SK-N-MC (cell line): ENCODE measurements around the gene ARHGAP26.

Experiments
- EZH2 ChIP-seq: fragments of 200-600 bp; sonication (generic); IDR thresholded peaks from one replicate; pipeline ENCODE4 v1.6.1; 2017; ENCODE audit warnings: antibody characterized with exemption
- FOXP2 ChIP-seq: optimal IDR thresholded peaks from 2 replicates; pipeline ENCODE3; 2011; ENCODE audit warnings: mild to moderate bottlenecking, moderate library complexity; ENCODE audit not compliant: insufficient read depth; ENCODE audit errors: extremely low read length, control extremely low read depth
- POLR2AphosphoS5 ChIP-seq: IDR thresholded peaks from 2 replicates; pipeline ENCODE4 v1.6.1; 2012; ENCODE audit warnings: mild to moderate bottlenecking, low read depth, low read length, borderline replicate concordance

DNA sequence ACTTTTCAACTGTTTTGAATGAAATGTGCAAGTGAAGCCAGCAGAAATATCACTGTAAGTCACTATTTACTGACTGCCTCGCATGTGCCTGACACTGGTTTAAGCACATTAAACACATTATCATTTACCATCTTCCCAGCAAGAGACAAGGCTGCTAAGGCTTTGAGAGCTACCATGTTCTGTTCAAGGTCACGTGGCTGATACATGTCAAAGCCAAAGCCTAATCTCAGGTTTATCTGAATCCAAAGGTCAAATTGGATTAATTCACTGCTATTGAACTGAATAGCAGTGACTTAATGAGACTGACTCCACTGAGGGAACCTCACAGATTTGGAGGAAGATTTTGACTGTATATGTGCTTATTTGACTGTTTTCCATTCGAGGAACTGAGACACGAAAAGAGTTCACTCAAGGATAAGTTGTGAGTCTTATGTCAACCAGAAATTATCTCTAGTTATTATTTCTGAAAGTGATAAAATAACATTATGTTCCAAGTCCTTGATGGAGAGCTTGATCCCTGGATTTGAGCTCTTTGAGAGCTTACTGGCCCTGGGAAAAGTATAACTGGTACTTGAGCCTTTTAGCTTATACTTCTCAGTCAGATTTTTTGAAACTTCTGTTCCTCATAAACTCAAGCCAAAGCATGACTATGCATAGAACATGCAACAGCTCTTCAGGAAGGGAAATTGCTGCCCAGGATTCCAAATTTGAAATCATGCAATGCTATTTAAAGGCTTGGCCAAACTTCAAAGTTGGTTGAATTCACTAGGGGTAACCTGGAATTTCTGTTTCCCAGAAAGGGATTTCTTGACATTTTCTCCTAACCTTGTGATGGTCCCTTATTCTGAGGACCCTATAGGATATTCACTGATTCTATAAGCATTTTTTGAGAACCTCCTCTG, 23.4 kb upstream of the ARHGAP26 start:
- TF ChIP-seq POLR2AphosphoS5 (no peak), FOXP2 (no peak), EZH2 (no peak)
